GM19452 (cell line): ENCODE results near the gene OR5J2.
"Not testable (repeated sequence)": the region's sequence is repeated elsewhere in the genome, so short reads cannot be mapped to it uniquely, and the experiment has no call there.

Experiments used
- ATAC-seq: cut with Tn5 transposase; IDR thresholded peaks from one replicate; pipeline ENCODE4 v1.9.1; 2021; ENCODE audit not compliant: unreplicated experiment

Gene OR5J2

GRCh38 chr11:56176318-56176717 lies at the start of gene OR5J2:
Gene OR5J2, plus strand, starts transcription at chr11:56176618. Its CDS starts 0 bp downstream, at chr11:56176618.
- ATAC-seq: no peak

GRCh38 chr11:56140151-56140661 lies 36.2 kb upstream of the OR5J2 start, which contains the start of gene OR8J3:
Gene OR8J3, minus strand, starts transcription at chr11:56140201. Its CDS starts 2,483 bp downstream, at chr11:56137718.
- no peak for ATAC-seq

- ATAC-seq: not testable (repeated sequence)
Observed at GRCh38 chr11:56143681-56144080, 32.7 kb upstream of the OR5J2 start.

- ATAC-seq: no peak
Observed at GRCh38 chr11:56151376-56151775, 25.0 kb upstream of the OR5J2 start.

GRCh38 chr11:56152333-56152732 lies 24.1 kb upstream of the OR5J2 start:
- no peak for ATAC-seq

GRCh38 chr11:56160217-56160616 lies 16.2 kb upstream of the OR5J2 start, which contains the start of gene OR8K5:
Gene OR8K5, minus strand, starts transcription at chr11:56160317. Its CDS starts 0 bp downstream, at chr11:56160317.
- ATAC-seq: no peak

GRCh38 chr11:56163804-56164203 lies 12.6 kb upstream of the OR5J2 start:
- ATAC-seq: no peak

- no peak for ATAC-seq
Observed at GRCh38 chr11:56172256-56172830, 4.1 kb upstream of the OR5J2 start.

- ATAC-seq: no peak
Observed at GRCh38 chr11:56183459-56183858, 7.0 kb downstream of the OR5J2 start.

- ATAC-seq: no peak
Observed at GRCh38 chr11:56188602-56189001, 12.2 kb downstream of the OR5J2 start.

- no peak for ATAC-seq
Observed at GRCh38 chr11:56196705-56197104, 20.3 kb downstream of the OR5J2 start.

- ATAC-seq: no peak
Observed at GRCh38 chr11:56197367-56197766, 20.9 kb downstream of the OR5J2 start.

- no peak for ATAC-seq
Observed at GRCh38 chr11:56207790-56208189, 31.4 kb downstream of the OR5J2 start.

GRCh38 chr11:56214537-56214936 lies 38.1 kb downstream of the OR5J2 start:
- ATAC-seq: no peak

GRCh38 chr11:56219735-56220134 lies 43.3 kb downstream of the OR5J2 start:
- not testable (repeated sequence) for ATAC-seq
